OCI-LY3 (cell line): ENCODE results near the gene WDR90.
A peak's percentile ranks its signal among the peaks of the same experiment; 100 is the strongest.

Source experiments
- H2AFZ ChIP-seq: fragments of 200-600, 300-600 bp; shearing (Covaris generic); 2 replicates; pipeline ENCODE4 v1.6.0; 2014; ENCODE audit warnings: antibody characterized with exemption, low read depth, low read length
- H3K27ac ChIP-seq: fragments of 200-600, 300-600 bp; sonication (generic); 2 replicates; pipeline ENCODE4 v1.5.1; 2014; ENCODE audit warnings: mild to moderate bottlenecking, low read length, moderate library complexity, mixed read lengths
- H3K27me3 ChIP-seq: fragments of 200-600, 300-600 bp; sonication (generic); 2 replicates; pipeline ENCODE4 v1.6.1; 2014; ENCODE audit warnings: low read depth, low read length, mixed read lengths
- H3K36me3 ChIP-seq: fragments of 200-600, 300-600 bp; sonication (generic); replicated peaks from 2 replicates; pipeline ENCODE3; 2014; ENCODE audit warnings: low read depth, low read length, mixed read lengths
- H3K4me1 ChIP-seq: fragments of 300-600, 200-600 bp; sonication (generic); 2 replicates; pipeline ENCODE4 v1.6.1; 2014; ENCODE audit warnings: low read length, mixed read lengths
- H3K4me2 ChIP-seq: fragments of 200-600, 300-600 bp; sonication (generic); 2 replicates; pipeline ENCODE4 v1.6.1; 2014; ENCODE audit warnings: low read length, mixed read lengths
- H3K4me3 ChIP-seq: fragments of 300-600, 200-600 bp; sonication (generic); 2 replicates; pipeline ENCODE4 v1.5.1; 2014; ENCODE audit warnings: antibody characterized with exemption, mild to moderate bottlenecking, low read length, moderate library complexity
- H3K79me2 ChIP-seq: fragments of 300-600, 200-600 bp; shearing (Covaris generic); 2 replicates; pipeline ENCODE4 v1.6.1; 2014; ENCODE audit warnings: mild to moderate bottlenecking, low read length, mixed read lengths
- H3K9ac ChIP-seq: fragments of 300-600, 200-600 bp; shearing (Covaris generic); 2 replicates; pipeline ENCODE4 v1.6.0; 2014; ENCODE audit warnings: mild to moderate bottlenecking, low read length, moderate library complexity
- H3K9me3 ChIP-seq: fragments of 200-600, 300-600 bp; shearing (Covaris generic); 2 replicates; pipeline ENCODE4 v1.6.1; 2014; ENCODE audit warnings: low read length, mixed read lengths; ENCODE audit not compliant: insufficient read depth
- H4K20me1 ChIP-seq: fragments of 200-600, 300-600 bp; sonication (generic); 2 replicates; pipeline ENCODE4 v1.6.1; 2016; ENCODE audit warnings: low read length, mixed read lengths; ENCODE audit not compliant: insufficient read depth
- EZH2phosphoT487 ChIP-seq: fragments of 200-600 bp; shearing (Covaris generic); IDR thresholded peaks from 2 replicates; pipeline ENCODE4 v1.6.1; 2018; ENCODE audit warnings: antibody characterized with exemption, mixed run types, low read depth
- TF ChIP-seq, protein P1 (sequence below): fragments of 200-600, 300-600 bp; sonication (generic); IDR thresholded peaks from 2 replicates; pipeline ENCODE4 v1.5.1; 2014; ENCODE audit warnings: antibody characterized with exemption, low read length, low read depth

WDR90 gene

DNA sequence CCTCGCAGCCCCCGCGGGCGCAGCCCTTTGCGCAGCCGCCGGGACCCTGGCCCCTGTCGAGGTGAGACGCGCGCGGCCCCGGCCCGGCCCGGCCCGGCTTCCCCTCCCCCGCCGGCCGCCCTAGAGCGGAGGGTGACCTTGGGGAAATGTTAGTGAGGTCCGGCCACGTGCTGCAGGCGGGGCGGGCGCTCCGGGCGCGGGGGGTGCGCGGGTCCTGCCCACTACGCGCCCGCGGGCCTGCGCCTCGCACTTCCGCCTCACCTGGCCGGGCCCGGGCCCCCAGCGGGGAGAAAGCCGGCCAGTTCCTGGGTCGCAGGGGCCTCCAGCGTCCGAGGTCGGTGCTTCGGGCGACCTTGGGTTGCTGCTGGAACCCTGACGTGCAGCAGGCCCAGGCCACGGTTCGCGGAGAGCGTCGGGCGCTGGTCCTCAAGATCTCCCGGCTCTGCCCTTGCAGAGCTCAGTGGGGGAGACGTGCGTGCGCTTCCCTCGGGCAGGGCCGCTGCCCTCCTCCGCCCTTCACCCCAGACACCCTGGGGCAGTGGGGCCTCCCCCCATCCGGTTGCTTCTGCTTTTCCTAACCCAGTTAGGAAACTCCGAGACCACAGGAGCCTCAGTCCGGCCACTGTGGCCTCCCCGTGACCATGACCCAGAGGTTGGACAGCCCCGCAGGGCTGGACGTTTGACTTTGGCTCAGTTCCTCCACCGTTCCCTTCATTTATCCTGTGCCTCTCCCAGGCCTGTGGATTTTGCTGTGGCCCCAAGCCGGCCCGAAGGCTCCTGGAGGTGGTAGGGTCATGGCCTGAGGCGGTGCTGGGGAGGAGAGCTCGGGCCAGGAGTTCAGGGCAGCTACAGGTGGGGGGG is 6.7 kb upstream of the WDR90 start:
- Histone ChIP-seq H3K27me3 (no peaks in the 10 kb centered on the region), H3K4me3 (peak overlapping the region; percentile 82), H2AFZ (no peak overlapping the region), H4K20me1 (peaks cover 7% of the 10 kb centered on the region; the same call in 1 of the 2 replicates), H3K4me1 (peaks cover 17% of the 10 kb centered on the region), H3K27ac (peak overlapping the region; percentile 55), H3K79me2 (peaks cover 35% of the 10 kb centered on the region), H3K9ac (peak overlapping the region; percentile 90), H3K9me3 (no peaks in the 10 kb centered on the region), H3K36me3 (peaks cover 3% of the 10 kb centered on the region), H3K4me2 (peak overlapping the region; percentile 95)
- TF ChIP-seq, protein P1, sequence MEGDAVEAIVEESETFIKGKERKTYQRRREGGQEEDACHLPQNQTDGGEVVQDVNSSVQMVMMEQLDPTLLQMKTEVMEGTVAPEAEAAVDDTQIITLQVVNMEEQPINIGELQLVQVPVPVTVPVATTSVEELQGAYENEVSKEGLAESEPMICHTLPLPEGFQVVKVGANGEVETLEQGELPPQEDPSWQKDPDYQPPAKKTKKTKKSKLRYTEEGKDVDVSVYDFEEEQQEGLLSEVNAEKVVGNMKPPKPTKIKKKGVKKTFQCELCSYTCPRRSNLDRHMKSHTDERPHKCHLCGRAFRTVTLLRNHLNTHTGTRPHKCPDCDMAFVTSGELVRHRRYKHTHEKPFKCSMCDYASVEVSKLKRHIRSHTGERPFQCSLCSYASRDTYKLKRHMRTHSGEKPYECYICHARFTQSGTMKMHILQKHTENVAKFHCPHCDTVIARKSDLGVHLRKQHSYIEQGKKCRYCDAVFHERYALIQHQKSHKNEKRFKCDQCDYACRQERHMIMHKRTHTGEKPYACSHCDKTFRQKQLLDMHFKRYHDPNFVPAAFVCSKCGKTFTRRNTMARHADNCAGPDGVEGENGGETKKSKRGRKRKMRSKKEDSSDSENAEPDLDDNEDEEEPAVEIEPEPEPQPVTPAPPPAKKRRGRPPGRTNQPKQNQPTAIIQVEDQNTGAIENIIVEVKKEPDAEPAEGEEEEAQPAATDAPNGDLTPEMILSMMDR = no peak
- no peak for TF ChIP-seq EZH2phosphoT487

DNA sequence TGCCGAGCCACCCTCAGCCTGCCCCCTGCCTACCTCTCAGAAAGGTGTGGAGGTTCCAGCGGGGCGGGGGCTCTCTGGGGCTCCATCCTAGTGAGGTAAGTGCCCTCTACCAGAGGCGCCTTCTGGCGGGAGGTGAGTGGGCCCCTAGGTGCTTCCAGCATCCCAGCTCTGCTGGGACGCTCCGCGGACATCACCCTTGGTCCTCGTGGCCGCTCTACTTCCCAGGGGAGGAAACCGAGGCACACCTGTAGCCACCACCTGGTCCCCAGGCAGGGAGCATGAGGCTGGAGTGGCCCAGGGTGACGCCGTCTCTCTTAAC is 6.2 kb upstream of the WDR90 start:
- Histone ChIP-seq H3K27me3 (no peaks in the 10 kb centered on the region), H3K9ac (peak overlapping the region; percentile 90), H4K20me1 (peaks cover 7% of the 10 kb centered on the region; the same call in 1 of the 2 replicates), H3K79me2 (peaks cover 40% of the 10 kb centered on the region), H3K36me3 (peaks cover 3% of the 10 kb centered on the region), H3K4me2 (peak overlapping the region; percentile 95), H3K9me3 (no peaks in the 10 kb centered on the region), H3K4me3 (peak overlapping the region; percentile 82), H3K27ac (peak overlapping the region; percentile 55), H3K4me1 (peaks cover 21% of the 10 kb centered on the region), H2AFZ (no peak overlapping the region)
- TF ChIP-seq, protein P1 = no peak
- no peak for TF ChIP-seq EZH2phosphoT487

- Histone ChIP-seq H3K4me1 (peaks cover 12% of the 10 kb centered on the region), H3K36me3 (peaks cover 3% of the 10 kb centered on the region), H3K4me2 (no peak overlapping the region), H4K20me1 (peaks cover 7% of the 10 kb centered on the region; the same call in 1 of the 2 replicates), H3K9me3 (no peaks in the 10 kb centered on the region), H3K27ac (no peak overlapping the region), H2AFZ (no peak overlapping the region), H3K27me3 (no peaks in the 10 kb centered on the region), H3K4me3 (no peak overlapping the region), H3K9ac (no peak overlapping the region), H3K79me2 (peaks cover 50% of the 10 kb centered on the region)
- no peak for TF ChIP-seq EZH2phosphoT487
- TF ChIP-seq, protein P1 = no peak
Measured at GRCh38 chr16:644556-644955, 4.6 kb upstream of the WDR90 start.

DNA sequence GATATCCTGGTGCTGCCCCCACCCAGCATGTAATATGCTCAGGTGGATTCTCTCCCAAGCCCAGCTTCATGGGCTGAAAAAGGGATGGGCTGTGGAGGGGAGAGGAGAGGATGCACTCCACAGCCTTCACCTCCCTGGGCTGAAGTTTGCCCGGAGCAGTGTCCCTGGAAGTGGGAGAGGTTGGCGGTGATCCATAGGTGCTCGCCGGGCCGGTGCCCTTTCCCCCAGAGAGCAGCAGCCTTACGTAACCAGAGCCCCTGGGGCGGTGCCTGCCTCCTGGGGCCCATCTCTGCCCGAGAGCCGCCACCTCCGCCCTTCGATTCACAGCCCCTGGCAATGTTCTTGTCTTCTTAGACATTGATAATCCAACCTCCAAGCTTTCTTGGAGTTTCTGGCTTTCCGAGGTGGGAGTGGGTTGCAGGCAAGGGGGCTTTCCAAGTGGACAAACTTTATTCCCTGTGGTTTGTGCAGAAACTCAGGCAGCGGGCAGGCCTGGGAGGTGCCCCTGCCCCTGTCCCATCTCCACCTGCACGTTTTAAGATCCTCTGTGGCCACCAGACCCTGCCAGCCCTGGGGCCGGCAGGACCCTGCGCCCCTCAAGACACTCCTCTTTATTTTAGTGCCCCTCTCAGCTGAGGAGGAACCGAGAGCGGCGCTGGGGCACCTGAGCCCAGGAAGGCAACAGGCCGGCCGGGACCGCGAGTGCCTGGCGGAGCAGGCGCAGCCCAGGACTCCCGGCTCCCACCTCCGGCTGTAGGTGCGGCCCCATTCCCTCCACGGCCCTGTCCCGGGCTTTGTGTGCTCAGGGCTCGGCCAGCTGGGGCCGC is 3.1 kb upstream of the WDR90 start:
- no peak overlapping the region for H3K4me3 ChIP-seq
- peaks cover 3% of the 10 kb centered on the region for H3K36me3 ChIP-seq
- H3K4me2 ChIP-seq = no peak overlapping the region
- H3K27me3 ChIP-seq = no peaks in the 10 kb centered on the region
- H3K9me3 ChIP-seq = no peaks in the 10 kb centered on the region
- no peak overlapping the region for H2AFZ ChIP-seq
- H3K79me2 ChIP-seq = peaks cover 57% of the 10 kb centered on the region
- peaks cover 18% of the 10 kb centered on the region for H3K4me1 ChIP-seq
- TF ChIP-seq, protein P1 = no peak
- TF ChIP-seq EZH2phosphoT487 = no peak
- H4K20me1 ChIP-seq = peaks cover 7% of the 10 kb centered on the region; the same call in 1 of the 2 replicates
- no peak overlapping the region for H3K9ac ChIP-seq
- no peak overlapping the region for H3K27ac ChIP-seq
